Upper lobe of left lung (tissue), 4 donors: ENCODE results near the gene LGALS14.
"Not testable (repeated sequence)": the region's sequence is repeated elsewhere in the genome, so short reads cannot be mapped to it uniquely, and the experiment has no call there.

Source experiments
- EP300 ChIP-seq, 4 donors: sonication (generic); formaldehyde crosslinking; IDR thresholded peaks; one replicate each; pipeline ENCODE4 v1.5.1; 2017; ENCODE audit warnings: antibody characterized with exemption in 4 of 4, control low read depth in 2 of 4
- POLR2A ChIP-seq, 4 donors: fragments of 450-650 bp; IDR thresholded peaks; one replicate each; pipeline ENCODE4 v1.5.1; 2016 to 2017; ENCODE audit warnings: antibody characterized with exemption in 4 of 4, mild to moderate bottlenecking in 2 of 4
- POLR2AphosphoS5 ChIP-seq, 2 donors: sonication (generic); formaldehyde crosslinking; IDR thresholded peaks; one replicate each; pipeline ENCODE4 v1.5.1; 2017; ENCODE audit warnings: antibody characterized with exemption in 2 of 2
- TF ChIP-seq, protein P1 (sequence below), 6 experiments: fragments of 450-650 bp in 4 of 6; fragments of 200-600 bp in 2 of 6; sonication (generic) in 2 of 6; IDR thresholded peaks; one replicate each; pipeline ENCODE4 v1.5.1; 2016 to 2019; ENCODE audit warnings: antibody characterized with exemption in 6 of 6

DNA sequence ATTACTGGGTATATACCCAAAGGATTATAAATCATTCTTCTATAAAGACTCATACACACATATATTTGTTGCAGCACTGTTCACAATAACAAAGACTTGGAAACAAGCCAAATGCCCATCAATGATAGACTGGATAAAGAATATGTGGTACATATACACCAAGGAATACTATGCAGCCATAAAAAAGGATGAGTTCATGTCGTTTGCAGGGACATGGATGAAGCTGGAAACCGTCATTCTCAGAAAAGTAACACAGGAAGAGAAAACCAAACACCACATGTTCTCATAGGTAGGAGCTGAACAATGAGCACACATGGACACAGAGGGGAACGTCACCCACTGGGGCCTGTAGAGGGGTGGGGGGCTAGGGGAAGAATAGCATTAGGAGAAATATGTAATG, 15.9 kb downstream of the LGALS14 start:
- TF ChIP-seq, protein P1, sequence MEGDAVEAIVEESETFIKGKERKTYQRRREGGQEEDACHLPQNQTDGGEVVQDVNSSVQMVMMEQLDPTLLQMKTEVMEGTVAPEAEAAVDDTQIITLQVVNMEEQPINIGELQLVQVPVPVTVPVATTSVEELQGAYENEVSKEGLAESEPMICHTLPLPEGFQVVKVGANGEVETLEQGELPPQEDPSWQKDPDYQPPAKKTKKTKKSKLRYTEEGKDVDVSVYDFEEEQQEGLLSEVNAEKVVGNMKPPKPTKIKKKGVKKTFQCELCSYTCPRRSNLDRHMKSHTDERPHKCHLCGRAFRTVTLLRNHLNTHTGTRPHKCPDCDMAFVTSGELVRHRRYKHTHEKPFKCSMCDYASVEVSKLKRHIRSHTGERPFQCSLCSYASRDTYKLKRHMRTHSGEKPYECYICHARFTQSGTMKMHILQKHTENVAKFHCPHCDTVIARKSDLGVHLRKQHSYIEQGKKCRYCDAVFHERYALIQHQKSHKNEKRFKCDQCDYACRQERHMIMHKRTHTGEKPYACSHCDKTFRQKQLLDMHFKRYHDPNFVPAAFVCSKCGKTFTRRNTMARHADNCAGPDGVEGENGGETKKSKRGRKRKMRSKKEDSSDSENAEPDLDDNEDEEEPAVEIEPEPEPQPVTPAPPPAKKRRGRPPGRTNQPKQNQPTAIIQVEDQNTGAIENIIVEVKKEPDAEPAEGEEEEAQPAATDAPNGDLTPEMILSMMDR (IDR thresholded peaks at IDR 0.05): not testable (repeated sequence)
- not testable (repeated sequence) for TF ChIP-seq POLR2A, EP300, POLR2AphosphoS5 (IDR thresholded peaks at IDR 0.05)
